Measurements from ENCODE around the gene ITIH6. TPM values are rescaled to one million over a fixed set of nuclear protein-coding genes. Genes with fewer than 3 reads are reported as not detected.

Gene ITIH6
- total RNA-seq, 1 experiment from 2014 or later = not detected

- intact Hi-C loops (cut with micrococcal nuclease; ENCODE audit: unreplicated experiment) = no loop called here
- H3K9me3 Mint-ChIP-seq (ENCODE audit: low read depth, unreplicated experiment) = no peaks in the 10 kb centered on the region
- no peaks in the 10 kb centered on the region for H3K4me1 Mint-ChIP-seq (ENCODE audit: low read depth, unreplicated experiment)
- no peak for DNase-seq
- no peaks in the 10 kb centered on the region for H3K36me3 Mint-ChIP-seq (ENCODE audit: insufficient read depth, unreplicated experiment)
- no peaks in the 10 kb centered on the region for H3K27me3 Mint-ChIP-seq (ENCODE audit: unreplicated experiment)
- no peak overlapping the region for H3K4me3 Mint-ChIP-seq (ENCODE audit: low read depth, unreplicated experiment)
- CTCF ChIA-PET = no interaction called here
- no TSS peak for BruUV-seq (replicated peaks)
- H3K27ac Mint-ChIP-seq (ENCODE audit: unreplicated experiment) = no peak overlapping the region
- no peak for TF ChIP-seq CTCF (IDR thresholded peaks at IDR 0.05; ENCODE audit: unreplicated experiment)
Measured at GRCh38 chrX:54708404-54708803, 89.7 kb downstream of the ITIH6 start.

Other genes starting within 250 kb of the ITIH6 start
- 78.7 and 82.5 TPM in 2 replicates for gene MAGED2, start 9.5 kb upstream of the ITIH6 start, total RNA-seq (2022)
- gene TRO, start 122.6 kb upstream of the ITIH6 start, total RNA-seq (2022) = not detected in 2 replicates
- 0.31 TPM in 1 of 2 replicates, not detected in the other for gene PFKFB1, start 195.9 kb upstream of the ITIH6 start, total RNA-seq (2022)
- 28.7 and 32.4 TPM in 2 replicates for gene APEX2, start 202.1 kb upstream of the ITIH6 start, total RNA-seq (2022)
- gene ALAS2, start 232.7 kb upstream of the ITIH6 start, total RNA-seq (2022) = not detected in 2 replicates